HUDEP-2 (cell line): ENCODE measurements around the gene CCDC13.
A peak's percentile ranks its signal among the peaks of the same experiment; 100 is the strongest.

Source experiments
- DNase-seq, 76 experiments: peaks; one replicate each; lab custom pipeline; 2025; ENCODE audit not compliant: unreplicated experiment in 76 of 76; lab: John Stamatoyannopoulos, UW

Gene CCDC13

DNA sequence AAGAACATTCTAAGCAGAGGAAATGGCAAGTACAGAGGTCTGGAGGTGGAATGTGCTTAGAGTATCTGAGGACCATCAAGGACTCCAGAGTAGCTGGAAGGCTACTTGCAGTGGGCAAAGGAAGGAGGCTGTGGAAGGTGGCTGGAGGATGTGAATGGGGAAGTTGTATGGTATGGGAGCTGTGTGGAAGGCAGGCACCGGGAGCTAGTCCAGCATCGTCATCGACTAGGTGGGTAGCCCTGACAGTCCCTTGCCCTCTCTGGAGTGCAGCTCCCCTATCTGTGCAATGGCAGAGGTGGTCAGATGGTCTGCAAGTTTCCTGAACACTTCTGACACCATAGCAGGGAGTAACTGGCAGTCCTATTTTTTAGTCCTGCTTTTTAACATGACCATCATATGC lies 19.3 kb downstream of the CCDC13 start:
- DNase-seq = no peak

DNA sequence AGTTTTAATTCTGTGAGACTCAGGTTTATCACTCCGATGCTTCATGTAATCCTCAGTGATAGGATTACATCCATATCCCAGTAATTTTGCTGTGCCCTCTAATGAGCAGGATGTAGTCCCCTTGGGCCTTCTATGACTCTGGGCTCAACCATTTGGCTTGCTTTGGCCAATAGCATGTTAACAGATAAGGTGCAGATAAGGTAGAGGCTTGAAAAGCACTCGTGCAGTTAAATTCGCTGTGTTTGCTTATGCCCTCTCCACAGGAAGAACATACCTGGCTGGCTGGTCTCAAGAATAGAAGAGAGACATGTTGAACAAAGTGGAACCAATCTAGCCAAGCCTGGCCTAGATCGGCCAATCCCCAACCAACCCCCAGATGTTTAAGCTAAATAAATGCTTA lies 20.1 kb downstream of the CCDC13 start:
- no peak for DNase-seq

DNA sequence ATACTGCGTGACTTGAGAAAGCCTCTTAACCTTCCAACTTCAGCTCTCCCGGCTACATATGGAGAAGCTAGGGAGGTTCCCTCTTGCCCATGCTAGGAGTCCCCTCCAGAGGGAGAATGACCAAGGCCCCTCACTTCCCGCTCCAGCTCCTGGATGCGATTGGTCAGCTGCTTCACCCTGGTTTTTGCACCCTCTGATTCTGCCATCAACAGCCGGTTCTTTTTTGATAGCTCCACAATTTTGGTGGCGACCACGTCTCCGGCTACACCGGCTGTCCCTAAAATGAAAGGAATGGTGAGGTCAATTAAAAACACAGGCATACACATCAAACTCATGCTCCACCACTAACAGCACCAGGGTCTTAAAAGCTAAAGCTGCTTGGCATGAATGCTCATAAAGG lies 20.6 kb downstream of the CCDC13 start:
- no peak for DNase-seq

DNA sequence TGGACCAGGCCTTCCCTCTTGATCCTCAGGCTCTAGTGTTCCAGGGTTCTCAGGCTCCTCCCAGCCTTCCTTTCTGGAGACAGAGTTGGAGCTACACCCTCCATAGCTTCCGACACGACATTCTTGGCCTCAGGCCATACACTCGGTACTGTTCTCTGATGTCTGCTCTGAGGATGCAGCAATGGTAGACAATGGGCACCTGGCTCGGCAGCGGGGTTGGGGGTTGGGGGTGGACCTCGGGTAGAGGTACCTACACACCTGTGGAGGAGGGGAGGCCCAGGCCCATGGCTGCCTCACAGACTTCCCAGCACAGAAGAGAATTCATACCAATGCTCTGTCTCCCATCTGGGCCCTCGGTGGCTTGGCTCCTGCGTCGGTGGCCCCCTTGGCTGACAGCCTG lies 21.4 kb downstream of the CCDC13 start:
- no peak for DNase-seq

DNA sequence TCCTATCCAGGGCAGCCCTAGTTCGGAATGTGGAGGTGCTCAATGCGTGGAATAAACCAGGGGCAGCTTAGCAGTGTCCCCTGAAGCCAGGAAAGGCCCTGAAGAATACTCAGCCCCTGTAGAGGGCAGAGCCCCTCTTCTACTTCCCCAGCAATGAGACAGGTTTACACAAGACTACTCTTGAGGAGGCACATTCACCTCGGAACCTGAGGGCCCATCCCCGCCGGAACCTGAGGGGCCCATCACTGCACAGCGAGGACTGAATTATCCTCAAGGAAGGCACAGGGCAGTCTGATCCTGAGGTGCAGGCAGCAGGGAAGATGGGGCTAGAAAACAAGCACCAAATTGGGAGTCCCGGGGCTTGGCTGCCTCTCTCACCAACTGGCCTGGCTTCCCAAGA lies 22.2 kb downstream of the CCDC13 start:
- DNase-seq = no peak

DNA sequence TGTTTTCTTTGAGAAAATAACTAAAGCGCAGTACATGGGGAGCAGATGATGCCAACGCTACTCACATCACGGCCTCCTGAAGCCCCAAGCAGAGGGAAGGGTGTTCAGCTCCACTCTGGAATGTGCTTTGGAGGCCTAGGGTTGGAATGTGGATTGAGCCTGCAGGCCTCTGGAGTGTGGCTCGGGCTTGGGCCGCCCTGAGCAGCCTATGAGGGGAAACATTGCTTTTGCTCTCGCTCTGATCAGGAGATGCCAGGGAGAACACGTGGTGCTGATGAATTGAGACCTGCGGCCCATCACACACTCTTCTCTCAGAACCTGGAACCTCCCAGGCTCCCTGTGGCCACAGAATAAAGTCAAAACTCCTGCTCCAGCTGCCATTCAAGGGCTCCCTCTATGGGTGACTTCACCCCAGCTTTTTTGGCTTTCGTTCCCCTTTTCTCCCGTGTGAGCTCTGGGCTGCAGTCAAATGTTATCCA lies 23.3 kb downstream of the CCDC13 start:
- peak in 13 of 76 experiments; percentile 3 to 32 (median 9) for DNase-seq

DNA sequence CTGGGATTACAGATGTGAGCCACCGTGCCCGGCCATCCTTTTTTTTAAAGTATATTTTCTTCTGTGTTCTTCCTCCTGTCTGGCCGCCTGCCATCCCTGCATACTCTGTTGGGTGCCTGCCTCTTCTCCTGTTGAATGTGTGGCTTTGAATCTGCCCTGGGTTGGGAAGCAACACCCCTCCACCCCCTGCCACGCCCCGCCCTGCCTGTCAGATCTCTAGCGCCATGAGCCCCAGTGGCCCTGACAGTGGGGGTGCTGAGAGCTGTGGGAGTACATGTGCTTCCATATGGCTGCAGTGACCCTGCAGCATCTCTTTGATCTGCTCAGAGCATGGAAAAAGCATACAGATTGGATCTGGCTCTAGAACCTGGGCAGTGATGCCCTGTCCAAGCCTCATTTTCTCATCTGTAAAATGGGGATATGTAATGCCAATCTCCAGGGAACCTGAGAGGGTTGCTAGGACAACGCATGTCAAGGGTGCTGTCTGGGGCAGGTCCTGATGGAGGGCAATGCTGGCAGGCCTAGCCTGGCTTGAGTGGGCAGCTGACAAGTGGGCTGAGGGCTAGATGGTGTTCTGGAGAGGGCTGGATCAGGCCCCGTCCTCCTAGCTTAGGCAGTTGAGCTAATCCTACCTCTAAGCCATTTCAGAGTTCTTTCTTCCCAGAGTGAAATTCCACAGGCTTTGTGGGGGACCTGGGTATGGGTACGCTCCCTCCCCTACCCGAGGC lies 23.9 kb downstream of the CCDC13 start:
- no peak for DNase-seq

DNA sequence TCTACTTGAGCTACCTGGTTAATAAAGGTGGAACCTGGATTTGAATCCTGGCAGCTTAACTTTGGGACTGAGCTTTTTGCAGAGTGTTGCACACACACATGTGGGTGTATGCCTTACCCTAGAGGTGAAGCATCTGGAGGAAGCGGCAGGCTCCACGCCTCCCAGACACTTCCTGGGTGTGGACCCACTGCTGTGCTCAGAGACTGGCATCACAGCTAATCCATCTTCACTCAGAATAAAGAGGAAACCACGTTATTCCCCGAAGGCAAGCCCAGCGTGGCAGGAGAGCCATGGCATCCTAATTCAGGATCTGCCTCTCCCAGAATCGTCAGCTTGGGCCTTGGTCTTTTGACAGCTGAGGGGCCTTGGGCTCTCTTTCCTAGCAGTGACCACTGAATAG lies 25.5 kb downstream of the CCDC13 start:
- DNase-seq = no peak

DNA sequence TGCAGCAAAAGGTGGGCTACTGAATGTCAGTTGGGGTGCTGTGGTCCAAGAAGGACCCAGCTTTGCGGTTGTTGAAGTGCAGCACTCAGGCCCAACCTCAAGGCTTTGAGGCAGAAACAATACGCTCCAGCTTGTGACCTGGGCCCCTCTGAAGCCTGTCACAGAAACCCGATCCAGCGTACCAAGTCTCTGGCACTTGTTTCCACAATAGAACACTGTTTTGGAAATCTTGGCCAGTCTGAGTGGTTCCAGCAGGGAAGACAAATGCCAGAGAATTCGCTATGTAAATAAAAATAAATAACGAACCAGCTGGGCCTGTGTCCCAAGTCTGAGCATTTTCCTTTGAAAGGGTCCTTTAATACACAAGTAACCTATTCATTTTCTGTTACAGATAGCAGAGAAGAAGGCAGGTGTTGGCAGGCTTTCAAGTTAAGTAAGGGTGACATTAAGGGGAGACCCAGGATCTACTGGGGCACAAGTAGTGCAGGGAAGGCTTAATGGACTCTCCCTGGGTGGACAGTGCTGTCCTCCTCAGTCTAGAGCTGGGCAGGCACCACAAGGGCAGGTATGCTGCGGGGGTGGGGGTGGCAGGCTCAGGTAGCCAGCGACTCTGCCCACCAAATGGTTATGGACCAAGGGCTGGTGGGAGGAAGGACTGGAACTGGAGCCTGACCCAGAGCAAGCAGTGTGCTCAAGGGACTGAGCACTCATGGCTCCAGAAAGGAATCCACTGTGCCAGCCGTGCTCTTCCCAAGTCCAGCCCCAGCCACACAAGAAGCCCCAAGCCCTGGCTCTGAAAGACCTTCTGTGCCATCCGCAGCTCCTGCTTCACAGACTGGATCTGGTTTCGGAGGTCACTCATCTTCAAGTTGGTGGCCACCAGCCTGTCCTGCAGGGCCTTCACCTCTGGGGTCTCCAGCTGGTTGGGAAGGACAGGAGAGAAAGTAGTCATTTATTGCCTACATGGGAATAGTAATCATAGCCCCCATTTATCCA lies 26.3 kb downstream of the CCDC13 start:
- no peak for DNase-seq

DNA sequence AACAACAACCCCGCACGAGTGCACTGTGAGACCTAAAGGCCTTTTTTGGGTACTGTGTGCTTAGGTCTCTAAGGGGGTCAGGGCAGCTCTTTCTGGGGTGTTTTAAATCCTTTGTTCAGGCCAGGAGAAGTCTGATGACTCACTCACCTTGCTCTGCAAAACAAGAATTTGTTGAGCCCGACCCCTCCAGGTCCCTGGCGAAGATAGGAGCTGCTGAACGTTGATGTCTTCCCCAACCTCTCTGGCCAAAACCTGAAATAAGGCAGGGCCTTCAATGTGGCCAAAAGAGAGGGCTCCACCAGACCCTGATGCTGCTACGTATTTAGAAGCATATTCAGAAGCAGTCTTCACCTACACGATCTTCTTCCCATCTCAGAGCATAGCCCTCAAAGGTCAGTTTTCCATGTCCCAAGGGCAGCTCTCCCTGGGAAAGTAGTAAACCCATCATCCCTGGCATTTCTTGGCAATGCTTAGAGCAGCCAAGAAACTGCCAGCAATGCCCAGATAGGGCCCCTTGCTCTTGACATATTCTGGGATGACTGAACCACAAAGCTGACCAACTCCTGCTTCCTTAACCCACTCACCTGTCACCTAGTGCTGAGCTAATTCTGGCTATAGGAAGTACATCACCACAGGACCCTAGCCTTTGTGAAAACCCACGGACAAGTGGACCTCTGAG lies 27.1 kb downstream of the CCDC13 start:
- DNase-seq = no peak

DNA sequence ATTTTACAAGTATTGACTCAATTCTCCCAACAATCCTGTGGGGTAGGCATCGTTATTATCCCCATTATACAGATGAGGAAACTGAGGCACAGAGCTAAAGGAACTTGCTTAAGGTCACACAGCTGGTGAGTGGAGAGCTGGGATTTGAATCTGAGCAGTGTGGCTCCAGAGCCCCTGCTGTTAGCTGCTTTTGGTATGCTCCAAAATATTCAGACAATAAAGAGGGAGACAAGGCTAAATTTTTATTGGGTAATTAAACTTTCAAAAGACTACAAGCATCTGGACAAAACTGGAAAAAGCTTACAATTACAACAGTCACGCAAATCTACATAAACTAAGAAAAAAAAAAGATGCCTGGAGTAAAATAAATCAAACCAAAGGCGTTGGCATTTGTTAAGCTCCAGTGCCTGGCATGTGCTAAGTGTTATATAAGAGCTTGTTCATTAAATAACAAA lies 27.7 kb downstream of the CCDC13 start:
- no peak for DNase-seq

DNA sequence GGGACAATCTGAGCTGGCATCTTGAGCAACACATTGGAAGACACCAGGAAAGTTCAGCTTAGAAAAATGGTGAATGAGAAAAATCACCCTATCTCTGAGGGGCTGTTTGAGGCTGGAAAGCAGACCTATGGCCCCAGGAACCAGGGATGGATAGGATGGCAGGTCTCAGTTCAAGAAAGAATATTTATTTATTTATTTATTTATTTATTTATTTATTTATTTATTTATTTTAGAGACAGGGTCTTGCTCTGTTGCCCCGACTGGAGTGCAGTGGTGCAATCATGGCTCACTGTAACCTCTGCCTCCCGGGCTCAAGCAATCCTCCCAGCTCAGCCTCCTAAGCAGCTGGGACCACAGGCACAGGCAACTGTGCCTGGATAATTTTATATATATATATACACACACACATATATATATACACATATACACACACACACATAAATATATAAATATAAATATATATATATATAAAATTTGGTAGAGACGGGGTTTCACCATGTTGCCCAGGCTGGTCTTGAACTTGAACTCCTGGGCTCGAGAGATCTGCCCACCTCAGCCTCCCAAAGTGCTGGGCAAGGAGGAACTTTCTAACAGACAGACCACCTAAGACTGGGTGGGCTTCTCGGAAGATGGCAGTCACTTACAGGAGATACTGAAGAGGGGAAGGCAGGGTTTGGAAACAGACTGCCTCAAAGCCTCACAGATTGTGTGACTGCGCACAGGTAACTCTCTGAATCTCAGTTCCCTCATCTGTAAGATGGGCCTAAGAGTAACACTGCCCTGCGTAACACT lies 29.7 kb downstream of the CCDC13 start:
- DNase-seq = no peak

DNA sequence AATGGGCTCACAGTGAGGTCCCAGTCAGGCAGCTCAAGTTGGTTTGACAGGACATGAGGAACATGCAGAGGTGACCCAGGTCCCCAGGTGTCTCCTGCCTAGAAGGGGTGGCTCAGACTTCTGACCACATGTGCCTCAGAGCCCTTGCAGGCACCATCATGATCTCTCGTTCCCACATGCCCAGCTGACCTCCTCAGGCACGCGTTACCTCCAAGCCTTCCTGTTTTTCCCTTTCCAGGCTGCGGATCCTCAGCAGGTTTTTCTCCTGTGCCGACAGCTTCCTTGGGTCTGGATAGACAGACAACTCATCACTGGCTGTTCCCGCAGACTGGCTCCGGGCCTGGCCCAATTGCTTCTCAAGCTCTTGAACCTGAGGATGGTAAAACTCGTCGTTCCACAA lies 30.4 kb downstream of the CCDC13 start:
- DNase-seq = no peak

DNA sequence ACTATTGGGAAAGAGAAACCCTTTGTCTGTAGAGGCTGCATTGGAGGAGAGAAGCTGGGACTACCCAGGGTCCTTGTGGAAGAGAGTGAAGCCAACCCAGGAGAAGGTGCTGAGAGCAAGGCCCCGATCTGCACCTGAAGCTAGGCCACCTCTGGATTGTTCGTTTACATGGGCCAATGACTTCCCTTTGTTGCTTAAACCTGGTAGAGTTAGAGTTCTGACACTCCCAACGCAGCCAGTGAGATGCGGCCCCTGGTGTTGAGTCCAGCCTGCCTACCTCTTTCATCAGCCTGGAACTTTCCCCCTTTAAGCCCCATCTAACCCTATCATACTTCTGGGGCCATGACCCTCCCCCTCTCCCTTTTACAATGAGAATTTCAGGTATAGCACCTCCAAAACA lies 30.8 kb downstream of the CCDC13 start:
- DNase-seq = no peak

DNA sequence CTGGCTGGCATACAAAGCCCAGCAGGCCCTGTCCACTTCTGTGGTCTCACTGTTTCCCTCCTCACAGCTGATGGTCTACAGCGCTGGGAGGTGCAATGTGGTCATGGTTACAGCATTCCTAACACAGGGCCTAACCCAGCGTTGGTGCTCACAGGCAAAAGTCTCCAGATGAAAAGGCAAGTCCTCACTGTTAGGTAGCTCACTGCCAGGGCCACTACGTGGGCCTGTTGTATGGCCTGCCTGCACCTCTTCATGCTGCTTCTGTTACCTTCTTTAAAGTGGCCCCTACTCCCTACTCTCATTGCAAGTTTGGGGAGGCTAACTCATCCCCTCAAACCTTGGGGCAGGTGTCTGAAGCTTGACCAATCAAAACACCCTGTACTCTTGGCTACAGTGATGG lies 31.3 kb downstream of the CCDC13 start:
- no peak for DNase-seq

DNA sequence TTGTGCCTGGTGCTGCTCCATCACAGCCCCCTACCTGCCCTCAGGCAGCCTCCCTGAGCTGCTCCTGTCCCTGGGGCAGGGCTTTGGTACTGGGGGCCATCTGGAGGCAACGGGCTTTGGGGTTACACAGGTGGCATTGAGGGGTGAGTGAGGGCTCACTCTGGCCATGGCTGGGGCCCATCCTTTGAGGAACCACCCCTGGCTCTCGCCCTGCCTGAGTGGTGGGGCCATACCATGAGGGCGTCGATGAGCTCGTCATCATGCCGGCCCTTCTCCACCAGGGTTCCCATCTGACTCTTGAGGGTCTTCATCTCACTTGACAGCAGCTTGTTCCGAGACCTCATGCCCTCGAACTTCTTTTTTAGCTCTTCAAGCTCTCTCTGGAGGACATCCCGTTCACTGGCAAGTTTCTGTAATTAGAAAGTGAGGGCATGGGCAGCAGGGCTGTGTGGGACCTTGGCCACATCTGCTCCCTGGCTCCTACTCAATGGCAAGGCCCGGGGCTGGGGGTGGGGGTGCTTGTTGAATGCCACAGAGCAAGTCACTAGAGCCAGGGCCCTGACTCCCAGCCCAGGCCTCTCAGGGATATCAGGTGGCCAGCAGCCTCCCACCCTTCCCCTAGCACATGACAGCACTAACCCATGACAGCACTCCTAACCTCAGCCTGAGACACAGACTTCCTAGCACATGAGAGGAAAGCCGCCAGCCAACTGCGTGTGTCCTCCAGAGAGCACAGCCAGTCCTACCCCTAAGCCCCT lies 33.5 kb downstream of the CCDC13 start:
- DNase-seq = no peak

DNA sequence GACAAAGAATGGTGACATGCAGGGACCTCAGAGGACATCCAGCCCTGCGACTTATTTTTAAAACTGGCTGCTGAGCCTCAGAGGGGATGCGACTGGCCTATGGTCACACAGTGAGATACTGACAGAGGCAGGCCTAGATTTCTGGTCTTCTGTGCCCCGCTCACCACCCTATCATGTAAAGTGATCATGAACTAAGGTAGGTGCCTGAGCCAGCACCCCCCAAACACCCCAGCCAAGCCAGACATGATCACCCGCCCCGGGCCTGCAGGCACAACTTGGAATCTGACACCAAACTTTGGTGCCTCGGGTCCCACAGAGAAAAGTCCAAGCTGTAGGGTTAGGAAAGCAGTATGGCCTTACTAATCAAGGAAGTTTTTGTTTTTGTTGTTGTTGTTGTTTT lies 36.5 kb downstream of the CCDC13 start:
- DNase-seq = no peak

DNA sequence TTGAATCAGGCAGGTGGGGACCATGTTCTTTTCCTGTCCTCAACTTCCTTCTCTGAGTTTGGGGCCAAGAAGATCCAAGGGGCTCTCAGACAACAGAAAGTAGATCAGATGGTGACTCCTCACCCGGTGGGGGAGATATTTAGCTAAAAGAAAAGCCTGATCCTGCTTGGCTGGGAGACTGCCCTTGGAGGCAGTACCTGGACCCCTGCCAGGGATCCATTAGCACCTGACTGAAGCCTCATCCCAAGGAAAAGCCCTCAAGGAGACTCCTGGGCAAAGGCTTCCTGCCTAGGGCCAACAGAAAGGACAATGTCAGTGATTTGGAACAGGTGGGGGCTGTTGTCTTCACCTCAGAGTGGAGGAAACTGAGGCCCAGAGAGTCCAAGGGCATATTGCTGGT lies 37.0 kb downstream of the CCDC13 start:
- DNase-seq = no peak

DNA sequence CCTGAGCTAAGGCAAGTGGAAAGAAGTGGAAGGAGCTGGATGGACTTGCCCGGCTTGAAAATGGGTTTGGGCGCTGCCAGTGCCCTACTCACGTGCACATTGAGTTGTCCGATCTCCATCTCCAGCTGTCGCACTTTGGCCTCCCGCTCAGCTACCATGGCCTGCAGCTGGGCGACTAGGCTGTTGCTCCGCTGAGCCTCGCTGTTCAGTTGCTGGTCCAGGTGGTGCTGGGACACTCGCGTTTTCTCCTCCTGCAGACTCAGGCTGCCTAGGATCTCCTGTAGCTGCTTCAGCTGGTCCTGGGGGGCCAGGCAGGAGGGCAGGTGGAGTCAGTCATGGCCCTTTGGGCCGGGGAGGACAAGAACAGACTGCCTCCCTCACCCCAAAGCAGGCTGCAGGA lies 37.4 kb downstream of the CCDC13 start:
- no peak for DNase-seq

DNA sequence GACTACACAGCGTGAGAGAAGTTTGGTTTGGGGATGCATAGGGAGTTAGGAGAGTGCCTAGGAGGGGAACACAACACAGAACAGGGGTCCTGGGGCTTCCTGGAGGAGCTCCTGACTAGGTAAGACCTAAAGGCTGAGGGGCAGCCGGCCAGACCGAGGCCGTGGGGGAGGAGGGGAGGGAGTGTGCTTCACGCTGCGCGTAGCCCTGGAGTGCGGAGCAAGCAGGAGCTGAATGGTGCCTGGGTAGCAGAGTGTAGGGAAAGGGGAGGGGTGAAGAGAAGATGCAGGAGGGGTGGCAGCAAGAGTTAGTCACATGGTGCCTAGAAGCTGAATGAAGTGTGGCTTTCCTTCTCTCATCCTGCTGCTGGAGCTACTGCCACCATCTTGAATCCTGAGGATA lies 38.0 kb downstream of the CCDC13 start:
- DNase-seq = no peak
